Dendritic cell treated with granulocyte-macrophage colony-stimulating factor and Interleukin-4, amounts not matched to agents 40 ng/mL and 50 ng/mL, for 4 days (primary cell): Measurements from ENCODE around the gene FZD4.
A peak's percentile ranks its signal among the peaks of the same experiment; 100 is the strongest.
"Not testable (repeated sequence)": the region's sequence is repeated elsewhere in the genome, so short reads cannot be mapped to it uniquely, and the experiment has no call there.

Experiments used
- H3K27ac Mint-ChIP-seq: one replicate; pipeline ENCODE4 v1.8.0; 2022; ENCODE audit warnings: mild to moderate bottlenecking, mixed read lengths
- H3K27me3 Mint-ChIP-seq: one replicate; pipeline ENCODE4 v1.8.0; 2022; ENCODE audit warnings: mild to moderate bottlenecking, mixed read lengths
- H3K36me3 Mint-ChIP-seq: one replicate; pipeline ENCODE4 v1.8.0; 2022; ENCODE audit warnings: low read depth, mixed read lengths
- H3K4me1 Mint-ChIP-seq: one replicate; pipeline ENCODE4 v1.8.0; 2022; ENCODE audit warnings: low read depth, mixed read lengths
- H3K4me3 Mint-ChIP-seq: one replicate; pipeline ENCODE4 v1.8.0; 2022; ENCODE audit warnings: mild to moderate bottlenecking, moderate library complexity, mixed read lengths
- H3K9me3 Mint-ChIP-seq: one replicate; pipeline ENCODE4 v1.8.0; 2022; ENCODE audit warnings: mixed read lengths
- intact Hi-C: fragments of 100-400 bp; cut with micrococcal nuclease; formaldehyde crosslinking; loops from one replicate; pipeline ENCODE4 v1.15.0; 2022

FZD4 gene

DNA sequence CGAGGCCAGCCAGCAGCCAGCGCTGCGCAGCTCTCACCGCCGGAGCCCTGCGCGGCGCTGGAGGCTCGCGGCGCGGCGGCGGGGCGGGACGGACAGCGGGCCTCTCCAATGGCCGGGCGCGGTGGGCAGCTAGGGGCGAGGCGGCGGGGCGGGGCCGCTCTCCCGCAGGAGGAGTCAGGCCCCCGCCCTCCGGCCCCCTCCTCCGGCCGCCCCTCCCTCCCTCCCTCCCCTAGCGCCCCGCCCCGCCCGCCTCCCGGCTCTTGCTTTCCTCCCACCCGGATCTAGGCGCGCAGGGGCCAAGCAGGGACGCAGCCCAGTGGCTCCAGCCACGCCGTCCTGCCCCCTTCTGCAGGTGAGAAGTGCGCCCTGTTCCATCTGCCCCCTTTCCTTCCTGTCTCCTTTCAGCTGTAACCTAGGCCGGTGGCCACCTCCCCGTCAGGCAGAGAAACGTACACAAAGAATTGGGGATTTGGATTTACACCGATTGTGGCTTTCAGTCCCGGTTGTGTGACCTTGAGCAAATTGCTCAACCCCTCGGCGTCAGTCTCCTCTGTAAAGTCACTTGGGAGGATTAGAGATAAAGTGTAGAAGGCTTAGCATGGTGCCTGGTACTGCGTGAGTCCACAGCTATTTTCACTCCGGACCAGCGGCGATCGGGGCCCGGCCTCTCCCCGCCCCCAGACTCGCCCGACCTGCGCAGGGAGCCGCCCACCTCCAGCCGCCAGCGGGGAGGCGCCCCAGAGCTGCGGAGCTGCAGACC, at the start of gene FZD4:
Gene FZD4 (minus strand): TSS at position 35 of the 760 bp plus-strand sequence. CDS start 310 bp downstream, outside the sequence.
- Mint-ChIP-seq H3K27ac (peak within 1 kb of the TSS; percentile 67), H3K4me3 (peak within 1 kb of the TSS; percentile 91), H3K9me3 (no peaks in the 10 kb centered on the region), H3K4me1 (peaks cover 23% of the 10 kb centered on the region), H3K36me3 (peaks cover 10% of the 10 kb centered on the region), H3K27me3 (peaks cover 61% of the 10 kb centered on the region)
- intact Hi-C loops = no loop called here

DNA sequence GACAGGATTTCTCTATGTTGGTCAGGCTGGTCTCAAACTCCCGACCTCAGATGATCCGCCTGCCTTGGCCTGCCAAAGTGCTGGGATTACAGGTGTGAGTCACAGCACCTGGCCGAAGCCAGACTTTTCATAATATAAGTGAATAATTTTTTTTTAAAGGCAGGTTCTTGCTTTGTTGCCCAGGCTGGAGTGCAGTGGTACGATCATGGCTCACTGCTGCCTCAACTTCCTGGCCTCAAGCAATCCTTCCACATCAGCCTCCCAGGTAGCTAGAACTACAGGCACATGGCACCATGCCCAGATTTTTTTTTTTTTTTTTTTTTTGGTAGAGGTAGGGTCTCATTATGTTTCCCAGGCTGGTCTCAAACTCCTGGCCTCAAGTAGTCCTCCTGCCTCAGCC, 49.1 kb upstream of the FZD4 start:
- H3K4me1 Mint-ChIP-seq, H3K4me3 Mint-ChIP-seq, H3K9me3 Mint-ChIP-seq, H3K27me3 Mint-ChIP-seq, H3K36me3 Mint-ChIP-seq, H3K27ac Mint-ChIP-seq, intact Hi-C loops: not testable (repeated sequence)

DNA sequence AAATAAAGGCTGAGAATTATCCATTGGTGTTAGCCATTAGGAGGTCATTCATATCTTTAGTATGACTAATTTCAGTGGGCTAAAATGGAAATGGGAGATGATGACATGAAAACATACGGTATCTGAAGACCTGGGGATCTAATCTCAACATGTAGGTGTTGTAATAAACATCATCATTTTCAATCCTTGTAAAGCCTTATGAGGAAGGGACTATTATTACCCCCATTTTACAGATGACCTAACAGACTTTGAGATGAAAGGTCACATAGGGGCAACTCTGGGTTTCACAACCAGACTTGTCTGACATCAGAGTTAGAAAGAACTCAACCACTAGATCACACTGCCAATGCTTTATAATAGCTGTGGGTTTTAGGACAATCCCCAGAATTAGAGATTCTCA, 47.7 kb upstream of the FZD4 start:
- Mint-ChIP-seq H3K4me1 (no peaks in the 10 kb centered on the region), H3K27me3 (no peaks in the 10 kb centered on the region), H3K36me3 (no peaks in the 10 kb centered on the region), H3K9me3 (no peaks in the 10 kb centered on the region), H3K27ac (no peak overlapping the region), H3K4me3 (no peak overlapping the region)
- intact Hi-C loops = no loop called here

- no peaks in the 10 kb centered on the region for H3K4me1 Mint-ChIP-seq
- no peaks in the 10 kb centered on the region for H3K9me3 Mint-ChIP-seq
- H3K27me3 Mint-ChIP-seq = no peaks in the 10 kb centered on the region
- no peak overlapping the region for H3K27ac Mint-ChIP-seq
- H3K4me3 Mint-ChIP-seq = no peak overlapping the region
- intact Hi-C loops = no loop called here
- no peaks in the 10 kb centered on the region for H3K36me3 Mint-ChIP-seq
These were observed 44.9 kb upstream of the FZD4 start for GRCh38 chr11:86999859-87000753.

- H3K9me3 Mint-ChIP-seq = no peaks in the 10 kb centered on the region
- H3K36me3 Mint-ChIP-seq = no peaks in the 10 kb centered on the region
- no peak overlapping the region for H3K27ac Mint-ChIP-seq
- intact Hi-C loops = no loop called here
- H3K27me3 Mint-ChIP-seq = no peaks in the 10 kb centered on the region
- no peak overlapping the region for H3K4me3 Mint-ChIP-seq
- no peaks in the 10 kb centered on the region for H3K4me1 Mint-ChIP-seq
These were observed 44.2 kb upstream of the FZD4 start for GRCh38 chr11:86999388-86999787.

DNA sequence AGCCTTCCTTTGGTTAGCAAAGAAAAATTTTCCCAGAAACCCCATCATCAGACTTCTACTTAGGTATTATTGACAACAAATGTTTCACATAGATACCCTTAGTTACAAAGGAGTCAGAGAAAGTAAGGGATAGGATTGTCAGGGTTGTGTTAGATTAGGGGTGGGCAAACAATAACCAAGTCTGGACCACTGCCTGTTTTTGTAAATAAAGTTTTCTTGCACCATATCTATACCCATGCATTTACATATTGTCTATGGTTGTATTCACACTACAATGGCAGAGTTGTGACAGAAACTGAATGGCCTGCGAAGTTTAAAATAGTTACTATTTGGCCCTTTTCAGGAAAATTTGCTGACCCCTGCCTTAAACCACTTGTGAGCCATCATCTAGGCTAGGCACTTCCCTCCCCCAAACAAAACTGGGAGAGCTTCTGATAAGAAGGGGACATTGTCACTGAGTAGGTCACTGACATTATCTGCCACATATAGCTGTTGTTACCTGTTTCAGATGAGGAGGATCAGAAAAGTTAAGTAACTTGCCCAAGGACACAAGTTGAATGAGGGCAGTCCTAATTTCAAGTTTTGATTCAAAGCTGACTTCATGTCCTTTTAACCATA, 41.9 kb upstream of the FZD4 start:
- Mint-ChIP-seq H3K9me3 (no peaks in the 10 kb centered on the region), H3K36me3 (no peaks in the 10 kb centered on the region)
- intact Hi-C loops = no loop called here

DNA sequence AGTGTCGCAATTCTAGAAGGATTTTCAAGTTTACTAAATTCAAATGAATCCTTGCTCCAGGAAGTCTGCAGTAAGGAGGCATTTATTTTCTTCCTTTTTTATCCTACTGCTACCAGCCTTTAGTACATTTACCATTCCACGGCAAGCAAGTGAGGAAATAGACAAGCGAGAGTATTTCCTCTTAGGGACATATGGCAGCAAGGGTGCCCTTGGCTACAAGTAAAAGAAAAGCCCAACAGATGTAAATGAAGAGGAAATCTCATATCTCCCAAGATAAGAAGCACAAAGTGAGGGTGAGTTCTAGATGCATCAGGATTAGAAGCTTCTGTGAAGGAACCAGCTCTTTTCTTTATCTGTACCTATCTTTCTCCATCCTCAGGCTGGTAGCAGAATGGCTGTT, 37.8 kb upstream of the FZD4 start:
- no peaks in the 10 kb centered on the region for H3K4me1 Mint-ChIP-seq
- peaks cover 2% of the 10 kb centered on the region for H3K27me3 Mint-ChIP-seq
- no peak overlapping the region for H3K4me3 Mint-ChIP-seq
- no peaks in the 10 kb centered on the region for H3K36me3 Mint-ChIP-seq
- H3K9me3 Mint-ChIP-seq = no peaks in the 10 kb centered on the region
- intact Hi-C loops = no loop called here
- no peak overlapping the region for H3K27ac Mint-ChIP-seq

More for the DNA sequence above, 41.9 kb upstream of the FZD4 start:
- no peaks in the 10 kb centered on the region for H3K27me3 Mint-ChIP-seq
- no peak overlapping the region for H3K4me3 Mint-ChIP-seq
- H3K27ac Mint-ChIP-seq = no peak overlapping the region
- H3K4me1 Mint-ChIP-seq = no peaks in the 10 kb centered on the region

DNA sequence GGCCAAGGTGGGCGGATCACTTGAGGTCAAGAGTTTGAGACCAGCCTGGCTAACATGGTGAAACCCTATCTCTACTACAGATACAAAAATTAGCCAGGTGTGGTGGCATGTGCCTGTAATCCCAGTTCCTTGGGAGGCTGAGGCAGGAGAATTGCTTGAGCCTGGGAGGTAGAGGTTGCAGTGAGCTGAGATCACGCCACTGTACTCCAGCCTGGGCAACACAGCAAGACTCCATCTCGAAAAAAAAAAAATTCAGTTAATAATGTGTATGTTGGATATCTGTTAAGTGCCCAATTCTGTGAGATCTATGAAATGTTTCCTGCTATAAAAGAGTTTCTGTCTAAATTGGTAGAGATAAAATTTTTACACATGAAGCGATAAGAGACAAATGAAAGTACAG, 37.1 kb upstream of the FZD4 start:
- intact Hi-C loops = not testable (repeated sequence)

GRCh38 chr11:86991341-86991740, 36.1 kb upstream of the FZD4 start:
- no peaks in the 10 kb centered on the region for H3K9me3 Mint-ChIP-seq
- no peak overlapping the region for H3K27ac Mint-ChIP-seq
- H3K27me3 Mint-ChIP-seq = peaks cover 2% of the 10 kb centered on the region
- no peak overlapping the region for H3K4me3 Mint-ChIP-seq
- intact Hi-C loops = no loop called here
- no peaks in the 10 kb centered on the region for H3K4me1 Mint-ChIP-seq
- no peaks in the 10 kb centered on the region for H3K36me3 Mint-ChIP-seq

More for the DNA sequence above, 37.1 kb upstream of the FZD4 start:
- not testable (repeated sequence) for H3K36me3 Mint-ChIP-seq, H3K4me3 Mint-ChIP-seq, H3K4me1 Mint-ChIP-seq, H3K27ac Mint-ChIP-seq, H3K27me3 Mint-ChIP-seq, H3K9me3 Mint-ChIP-seq

DNA sequence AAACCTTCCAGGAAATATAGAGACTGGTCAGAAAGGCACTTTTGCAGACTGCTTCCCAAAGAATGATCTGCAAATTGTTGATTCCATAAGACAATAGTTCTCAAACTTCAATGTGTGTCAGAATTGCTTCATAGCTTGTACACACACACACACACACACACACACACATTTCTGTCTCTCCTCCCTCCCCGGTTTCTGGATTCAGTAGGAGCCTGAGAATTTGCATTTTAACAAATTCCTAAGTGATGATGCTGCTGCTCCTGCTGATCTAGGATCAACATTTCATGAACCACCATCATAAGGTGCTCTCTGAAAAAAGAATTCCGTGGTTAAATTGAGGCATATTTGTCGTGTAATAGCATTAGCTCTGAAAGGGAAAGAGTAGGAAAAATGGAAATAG, 35.3 kb upstream of the FZD4 start:
- Mint-ChIP-seq H3K36me3 (no peaks in the 10 kb centered on the region), H3K27me3 (peaks cover 2% of the 10 kb centered on the region), H3K27ac (no peak overlapping the region), H3K4me1 (no peaks in the 10 kb centered on the region), H3K4me3 (no peak overlapping the region), H3K9me3 (no peaks in the 10 kb centered on the region)
- intact Hi-C loops = no loop called here

DNA sequence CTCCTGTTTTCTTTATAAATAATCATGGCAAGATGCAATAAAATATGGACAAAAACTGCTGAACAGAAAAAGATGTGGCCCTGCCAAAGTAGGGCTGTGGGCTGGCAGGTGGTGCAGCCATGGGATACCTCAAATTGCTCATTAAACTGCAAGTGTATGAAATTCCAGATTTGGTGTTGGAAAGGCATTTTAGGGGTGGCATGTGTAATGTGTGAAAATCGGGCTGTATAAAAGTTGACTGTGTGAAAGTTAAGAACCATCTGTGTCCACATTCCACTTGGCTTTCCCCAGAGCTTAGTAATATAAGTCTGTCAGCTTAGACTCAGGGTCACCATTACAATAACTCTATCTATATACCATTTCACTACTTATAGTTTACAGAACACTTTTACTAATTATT, 34.8 kb upstream of the FZD4 start:
- Mint-ChIP-seq H3K4me3 (no peak overlapping the region), H3K27ac (no peak overlapping the region), H3K36me3 (no peaks in the 10 kb centered on the region), H3K9me3 (no peaks in the 10 kb centered on the region), H3K27me3 (peaks cover 2% of the 10 kb centered on the region), H3K4me1 (no peaks in the 10 kb centered on the region)
- intact Hi-C loops = no loop called here

DNA sequence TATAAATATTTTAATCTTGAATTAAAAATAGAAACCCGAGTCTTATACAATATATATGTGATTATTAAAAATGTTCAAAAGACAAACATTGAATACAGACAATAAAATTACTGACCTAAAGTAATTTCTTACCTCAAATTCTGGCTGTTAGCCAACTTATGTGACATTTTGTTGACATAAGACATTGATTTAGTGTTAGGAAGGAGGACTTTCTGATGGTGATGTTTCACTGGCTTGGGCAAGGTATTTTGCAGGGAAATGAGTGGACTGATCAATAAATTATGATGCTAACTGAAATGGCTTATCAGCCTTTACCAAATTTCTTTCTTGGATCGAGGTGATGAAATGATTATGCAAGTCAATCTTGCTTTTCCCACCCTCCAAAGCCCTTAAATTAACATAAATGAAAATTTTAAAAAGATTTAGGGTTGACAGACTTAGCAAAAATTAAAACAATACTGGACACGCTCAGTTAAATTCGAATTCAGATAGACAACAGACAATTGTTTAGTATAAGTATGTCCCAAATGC, 33.2 kb upstream of the FZD4 start:
- Mint-ChIP-seq H3K36me3 (no peaks in the 10 kb centered on the region), H3K27ac (no peak overlapping the region), H3K4me1 (no peaks in the 10 kb centered on the region), H3K27me3 (peaks cover 2% of the 10 kb centered on the region), H3K4me3 (no peak overlapping the region), H3K9me3 (no peaks in the 10 kb centered on the region)
- intact Hi-C loops = no loop called here

GRCh38 chr11:86987679-86988078, 32.5 kb upstream of the FZD4 start:
- no peak overlapping the region for H3K27ac Mint-ChIP-seq
- no peak overlapping the region for H3K4me3 Mint-ChIP-seq
- intact Hi-C loops = no loop called here
- no peaks in the 10 kb centered on the region for H3K36me3 Mint-ChIP-seq
- peaks cover 2% of the 10 kb centered on the region for H3K27me3 Mint-ChIP-seq
- no peaks in the 10 kb centered on the region for H3K9me3 Mint-ChIP-seq
- H3K4me1 Mint-ChIP-seq = no peaks in the 10 kb centered on the region

DNA sequence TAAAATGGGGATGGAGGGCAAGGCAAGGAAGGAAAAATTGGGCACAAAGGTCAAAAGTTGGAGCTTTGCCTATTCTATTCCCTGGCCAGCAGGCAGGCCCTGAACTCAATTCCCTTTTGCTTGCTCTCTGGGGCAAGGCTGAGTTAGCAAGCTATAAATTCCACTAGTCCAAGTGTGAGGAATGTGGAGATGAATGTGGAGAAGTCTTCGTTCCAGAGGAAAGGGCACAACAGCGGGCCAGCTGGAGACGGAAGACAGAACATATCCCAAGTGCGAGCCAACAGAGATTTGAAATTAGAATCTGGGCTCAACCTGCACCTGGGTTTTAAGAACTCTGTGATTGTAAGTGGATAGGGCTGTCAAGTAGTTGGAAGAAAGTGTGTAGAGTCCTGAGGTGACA, 29.5 kb upstream of the FZD4 start:
- H3K36me3 Mint-ChIP-seq = no peaks in the 10 kb centered on the region
- no peak overlapping the region for H3K27ac Mint-ChIP-seq
- no peaks in the 10 kb centered on the region for H3K9me3 Mint-ChIP-seq
- H3K4me3 Mint-ChIP-seq = no peak overlapping the region
- intact Hi-C loops = no loop called here
- H3K27me3 Mint-ChIP-seq = peaks cover 2% of the 10 kb centered on the region
- H3K4me1 Mint-ChIP-seq = no peaks in the 10 kb centered on the region
